DOHH2 (cell line): Measurements from ENCODE around the gene NID1.
"Not testable (repeated sequence)": the region's sequence is repeated elsewhere in the genome, so short reads cannot be mapped to it uniquely, and the experiment has no call there.

Experiments
- H3F3A ChIP-seq: fragments of 200-600 bp; sonication (generic), shearing (Covaris generic); 2 replicates; pipeline ENCODE4 v1.6.0; 2016; ENCODE audit warnings: antibody characterized with exemption, mild to moderate bottlenecking; ENCODE audit not compliant: control insufficient read depth, insufficient read depth
- H3K27ac ChIP-seq: fragments of 200-600 bp; sonication (generic); 2 replicates; pipeline ENCODE4 v1.5.1; 2014; ENCODE audit warnings: low read depth, mild to moderate bottlenecking, low read length, moderate library complexity
- H3K27me3 ChIP-seq: fragments of 200-600 bp; sonication (generic); 2 replicates; pipeline ENCODE4 v1.6.1; 2014; ENCODE audit warnings: mild to moderate bottlenecking, low read length, mixed read lengths; ENCODE audit not compliant: control insufficient read depth
- H3K36me3 ChIP-seq: fragments of 200-600 bp; sonication (generic); 2 replicates; pipeline ENCODE4 v1.6.1; 2014; ENCODE audit warnings: mild to moderate bottlenecking, low read length, moderate library complexity, mixed read lengths; ENCODE audit not compliant: control insufficient read depth
- H3K4me1 ChIP-seq: fragments of 200-600 bp; sonication (generic); 2 replicates; pipeline ENCODE4 v1.6.1; 2014; ENCODE audit warnings: mild to moderate bottlenecking, low read length, mixed read lengths; ENCODE audit not compliant: control insufficient read depth
- H3K4me2 ChIP-seq: fragments of 200-600 bp; sonication (generic); 2 replicates; pipeline ENCODE4 v1.6.0; 2014; ENCODE audit warnings: mild to moderate bottlenecking, low read length, moderate library complexity
- H3K4me3 ChIP-seq: fragments of 200-600 bp; sonication (generic); 2 replicates; pipeline ENCODE4 v1.5.1; 2014; ENCODE audit warnings: mild to moderate bottlenecking, low read length, mixed read lengths
- H3K79me2 ChIP-seq: fragments of 200-600 bp; sonication (generic); 2 replicates; pipeline ENCODE4 v1.6.1; 2014; ENCODE audit warnings: mild to moderate bottlenecking, low read length, mixed read lengths; ENCODE audit not compliant: control insufficient read depth
- H3K9me2 ChIP-seq: fragments of 200-600 bp; sonication (generic); replicated peaks from 2 replicates; pipeline ENCODE4 v1.6.1; 2014; ENCODE audit warnings: mild to moderate bottlenecking, low read length, mixed read lengths; ENCODE audit not compliant: control insufficient read depth
- H3K9me3 ChIP-seq: fragments of 200-600 bp; sonication (generic); 2 replicates; pipeline ENCODE4 v1.6.1; 2014; ENCODE audit warnings: antibody characterized with exemption, low read length, mixed read lengths; ENCODE audit not compliant: control insufficient read depth, insufficient read depth
- H4K20me1 ChIP-seq: fragments of 200-600 bp; sonication (generic); 2 replicates; pipeline ENCODE4 v1.6.0; 2014; ENCODE audit warnings: low read depth, mild to moderate bottlenecking, antibody characterized with exemption, low read length, moderate library complexity; ENCODE audit not compliant: control insufficient read depth, insufficient read depth
- CTCF ChIP-seq: fragments of 200-600 bp; sonication (generic); IDR thresholded peaks from one replicate; pipeline ENCODE4 v1.5.1; 2014; ENCODE audit warnings: antibody characterized with exemption, mild to moderate bottlenecking, low read depth, low read length; ENCODE audit not compliant: poor library complexity, severe bottlenecking
- EZH2phosphoT487 ChIP-seq: fragments of 200-600 bp; sonication (generic); IDR thresholded peaks from 2 replicates; pipeline ENCODE4 v1.6.1; 2017; ENCODE audit warnings: borderline replicate concordance, mild to moderate bottlenecking, antibody characterized with exemption, low read length, moderate library complexity, mixed read lengths

Gene NID1

GRCh38 chr1:236009191-236009590 is 55.7 kb downstream of the NID1 start:
- Histone ChIP-seq H3K4me3 (no peak overlapping the region), H3K9me3 (no peaks in the 10 kb centered on the region), H3K36me3 (no peaks in the 10 kb centered on the region), H4K20me1 (no peaks in the 10 kb centered on the region), H3K79me2 (no peaks in the 10 kb centered on the region), H3F3A (no peaks in the 10 kb centered on the region), H3K4me1 (no peaks in the 10 kb centered on the region), H3K4me2 (no peak overlapping the region), H3K9me2 (no peaks in the 10 kb centered on the region), H3K27me3 (peaks cover 8% of the 10 kb centered on the region), H3K27ac (no peak overlapping the region)
- TF ChIP-seq EZH2phosphoT487, result no peak
- TF ChIP-seq CTCF, result no peak

- Histone ChIP-seq H3F3A (no peaks in the 10 kb centered on the region), H3K27ac (no peak overlapping the region), H4K20me1 (no peaks in the 10 kb centered on the region), H3K4me2 (no peak overlapping the region), H3K79me2 (no peaks in the 10 kb centered on the region), H3K27me3 (peaks cover 6% of the 10 kb centered on the region; the same call in 1 of the 2 replicates), H3K4me3 (no peak overlapping the region), H3K9me2 (no peaks in the 10 kb centered on the region), H3K9me3 (no peaks in the 10 kb centered on the region), H3K4me1 (no peaks in the 10 kb centered on the region), H3K36me3 (no peaks in the 10 kb centered on the region)
- TF ChIP-seq EZH2phosphoT487 (no peak), CTCF (no peak)
Measured at GRCh38 chr1:236007781-236008180, 57.1 kb downstream of the NID1 start.

GRCh38 chr1:236003058-236003457 is 61.8 kb downstream of the NID1 start:
- H3K4me1 ChIP-seq, H3K9me3 ChIP-seq, H3K27ac ChIP-seq, H3K4me3 ChIP-seq, H3K36me3 ChIP-seq, H3K79me2 ChIP-seq, H3F3A ChIP-seq, H4K20me1 ChIP-seq, H3K9me2 ChIP-seq, H3K4me2 ChIP-seq: not testable (repeated sequence)
- H3K27me3 ChIP-seq, result peaks cover 19% of the 10 kb centered on the region

- Histone ChIP-seq H3K4me2 (no peak overlapping the region), H4K20me1 (no peaks in the 10 kb centered on the region), H3K4me3 (no peak overlapping the region), H3F3A (no peaks in the 10 kb centered on the region), H3K36me3 (no peaks in the 10 kb centered on the region), H3K27me3 (peaks cover 19% of the 10 kb centered on the region), H3K27ac (no peak overlapping the region), H3K79me2 (no peaks in the 10 kb centered on the region), H3K9me3 (no peaks in the 10 kb centered on the region), H3K9me2 (no peaks in the 10 kb centered on the region), H3K4me1 (no peaks in the 10 kb centered on the region)
- no peak for TF ChIP-seq EZH2phosphoT487
- TF ChIP-seq CTCF, result no peak
Measured at GRCh38 chr1:236002572-236002971, 62.3 kb downstream of the NID1 start.
